Stimulated activated effector memory CD8-positive, alpha-beta T cell treated with anti-CD3 and anti-CD28 coated beads, Interleukin-12 subunit alpha, Interleukin-12 subunit beta, amount 100 ng/mL, for 72 hours (primary cell): Measurements from ENCODE around the gene PDZD8.

Experiments
- ATAC-seq: fragments of 150-1000 bp; cut with Tn5 transposase; 2 replicates; pipeline ENCODE4 v1.10.0; 2021
- DNase-seq, 2 donors: peaks; one replicate each; pipeline ENCODE4 v3.0.0; 2021 to 2022; ENCODE audit warnings: low spot score in 2 of 2
- H3K27ac Mint-ChIP-seq: one replicate; pipeline ENCODE4 v1.8.0; 2022; ENCODE audit warnings: mild to moderate bottlenecking, mixed read lengths
- H3K36me3 Mint-ChIP-seq: one replicate; pipeline ENCODE4 v1.8.0; 2022; ENCODE audit warnings: mild to moderate bottlenecking, mixed read lengths
- H3K4me1 Mint-ChIP-seq: one replicate; pipeline ENCODE4 v1.8.0; 2022; ENCODE audit warnings: mixed read lengths
- H3K4me3 Mint-ChIP-seq: one replicate; pipeline ENCODE4 v1.8.0; 2022; ENCODE audit warnings: mild to moderate bottlenecking, mixed read lengths
- H3K9me3 Mint-ChIP-seq: one replicate; pipeline ENCODE4 v1.8.0; 2022; ENCODE audit warnings: mixed read lengths

PDZD8 gene

GRCh38 chr10:117409549-117410305, 34.5 kb upstream of the PDZD8 start:
- H3K4me3 Mint-ChIP-seq = no peak overlapping the region
- no peak overlapping the region for H3K27ac Mint-ChIP-seq
- H3K36me3 Mint-ChIP-seq = no peaks in the 10 kb centered on the region
- H3K4me1 Mint-ChIP-seq = no peaks in the 10 kb centered on the region
- no peak for DNase-seq
- no peak for ATAC-seq
- no peaks in the 10 kb centered on the region for H3K9me3 Mint-ChIP-seq

DNA sequence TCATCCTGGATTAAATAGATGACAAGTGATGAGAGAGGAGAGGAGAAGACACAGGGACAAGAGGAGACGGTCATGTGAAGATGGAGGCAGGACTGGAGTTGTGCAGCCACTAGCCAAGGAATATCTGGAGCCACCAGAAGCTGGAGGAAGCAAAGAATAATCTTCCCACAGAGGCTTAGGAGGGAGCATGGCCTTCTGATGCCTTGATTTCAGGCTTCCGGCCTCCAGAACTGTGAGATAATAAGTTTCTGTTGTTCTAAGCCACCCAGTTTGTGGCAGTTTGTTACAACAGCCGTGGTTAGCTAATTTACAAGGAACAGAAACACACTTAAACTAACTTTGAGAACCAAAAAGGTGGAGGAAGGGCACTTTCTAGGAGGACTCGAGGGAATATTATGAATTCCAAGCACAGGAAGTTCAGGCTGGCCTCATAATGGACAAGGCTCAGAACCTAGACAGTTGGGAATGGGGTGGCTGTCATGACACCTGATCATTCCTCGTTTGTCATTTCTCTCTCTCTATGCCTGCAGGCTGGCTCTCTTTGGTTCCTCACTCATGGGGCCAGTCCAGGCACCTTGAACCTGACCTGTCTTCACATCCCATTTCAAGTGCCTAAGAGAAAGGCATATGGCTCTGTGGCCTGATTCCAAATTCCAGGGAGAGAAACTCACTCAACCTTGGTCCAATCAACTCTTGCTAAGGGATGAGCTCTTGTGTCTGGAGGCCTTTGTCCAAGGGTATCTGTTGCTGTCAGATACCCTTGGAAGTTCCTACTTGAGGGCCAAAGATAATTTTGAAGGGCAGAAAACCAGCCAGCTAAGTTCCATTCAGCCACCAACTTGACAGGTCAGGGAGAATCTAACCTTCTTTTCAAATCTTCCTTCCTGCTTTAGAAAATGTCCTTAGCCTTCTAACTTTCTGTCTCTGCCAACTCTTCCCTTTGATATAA, 33.5 kb upstream of the PDZD8 start:
- no peaks in the 10 kb centered on the region for H3K4me1 Mint-ChIP-seq

GRCh38 chr10:117405730-117406129, 30.5 kb upstream of the PDZD8 start:
- Mint-ChIP-seq H3K36me3 (no peaks in the 10 kb centered on the region), H3K27ac (no peak overlapping the region), H3K9me3 (no peaks in the 10 kb centered on the region), H3K4me1 (no peaks in the 10 kb centered on the region), H3K4me3 (no peak overlapping the region)
- DNase-seq = no peak
- no peak for ATAC-seq

More for the DNA sequence above, 33.5 kb upstream of the PDZD8 start:
- Mint-ChIP-seq H3K4me3 (no peak overlapping the region), H3K27ac (no peak overlapping the region), H3K9me3 (no peaks in the 10 kb centered on the region), H3K36me3 (no peaks in the 10 kb centered on the region)
- DNase-seq (no peak), ATAC-seq (no peak)

DNA sequence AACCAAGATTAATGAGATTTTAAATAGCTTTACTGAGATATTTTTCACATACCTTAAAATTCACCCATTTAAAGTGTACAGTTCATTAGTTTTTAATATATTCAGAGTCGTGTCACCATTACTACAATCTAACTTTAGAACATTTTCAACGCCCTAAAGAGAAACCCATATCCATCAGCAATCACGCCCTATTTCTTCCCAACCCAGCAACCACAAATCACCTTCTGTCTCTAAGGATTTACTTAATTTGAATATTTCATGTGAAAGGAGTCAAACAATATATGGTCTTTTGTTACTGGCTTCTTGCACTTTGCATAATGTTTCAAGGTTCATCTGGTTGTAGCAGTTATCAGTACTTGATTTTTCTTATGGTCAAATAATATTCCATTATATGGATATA, 25.1 kb upstream of the PDZD8 start:
- ATAC-seq (no peak), DNase-seq (no peak)
- H3K9me3 Mint-ChIP-seq = no peaks in the 10 kb centered on the region
- H3K36me3 Mint-ChIP-seq = no peaks in the 10 kb centered on the region
- no peak overlapping the region for H3K27ac Mint-ChIP-seq
- no peak overlapping the region for H3K4me3 Mint-ChIP-seq
- H3K4me1 Mint-ChIP-seq = no peaks in the 10 kb centered on the region

GRCh38 chr10:117399341-117400196, 24.3 kb upstream of the PDZD8 start:
- no peak overlapping the region for H3K27ac Mint-ChIP-seq
- no peak for ATAC-seq
- no peak for DNase-seq
- H3K9me3 Mint-ChIP-seq = no peaks in the 10 kb centered on the region
- no peaks in the 10 kb centered on the region for H3K4me1 Mint-ChIP-seq
- H3K4me3 Mint-ChIP-seq = no peak overlapping the region
- H3K36me3 Mint-ChIP-seq = no peaks in the 10 kb centered on the region

DNA sequence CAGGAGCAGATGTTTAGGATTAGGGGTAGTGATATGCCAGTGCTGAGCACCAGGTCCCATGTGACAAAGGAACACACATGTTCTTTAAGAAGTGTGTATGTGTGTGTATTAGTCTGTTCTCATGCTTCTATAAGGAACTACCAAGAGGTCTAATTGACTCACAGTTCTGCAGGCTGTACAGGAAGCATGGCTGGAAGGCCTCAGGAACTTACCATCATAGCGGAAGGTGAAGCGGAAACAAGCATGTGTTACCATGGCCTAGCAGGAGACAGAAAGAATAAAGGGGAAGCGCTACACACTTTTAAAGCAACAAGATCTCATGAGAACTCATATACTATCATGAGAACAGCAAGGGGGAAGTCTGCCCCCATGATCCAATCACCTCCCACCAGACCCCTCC, 22.8 kb upstream of the PDZD8 start:
- no peaks in the 10 kb centered on the region for H3K4me1 Mint-ChIP-seq
- no peaks in the 10 kb centered on the region for H3K9me3 Mint-ChIP-seq
- H3K27ac Mint-ChIP-seq = no peak overlapping the region
- H3K36me3 Mint-ChIP-seq = no peaks in the 10 kb centered on the region
- no peak overlapping the region for H3K4me3 Mint-ChIP-seq
- ATAC-seq (no peak), DNase-seq (no peak)

DNA sequence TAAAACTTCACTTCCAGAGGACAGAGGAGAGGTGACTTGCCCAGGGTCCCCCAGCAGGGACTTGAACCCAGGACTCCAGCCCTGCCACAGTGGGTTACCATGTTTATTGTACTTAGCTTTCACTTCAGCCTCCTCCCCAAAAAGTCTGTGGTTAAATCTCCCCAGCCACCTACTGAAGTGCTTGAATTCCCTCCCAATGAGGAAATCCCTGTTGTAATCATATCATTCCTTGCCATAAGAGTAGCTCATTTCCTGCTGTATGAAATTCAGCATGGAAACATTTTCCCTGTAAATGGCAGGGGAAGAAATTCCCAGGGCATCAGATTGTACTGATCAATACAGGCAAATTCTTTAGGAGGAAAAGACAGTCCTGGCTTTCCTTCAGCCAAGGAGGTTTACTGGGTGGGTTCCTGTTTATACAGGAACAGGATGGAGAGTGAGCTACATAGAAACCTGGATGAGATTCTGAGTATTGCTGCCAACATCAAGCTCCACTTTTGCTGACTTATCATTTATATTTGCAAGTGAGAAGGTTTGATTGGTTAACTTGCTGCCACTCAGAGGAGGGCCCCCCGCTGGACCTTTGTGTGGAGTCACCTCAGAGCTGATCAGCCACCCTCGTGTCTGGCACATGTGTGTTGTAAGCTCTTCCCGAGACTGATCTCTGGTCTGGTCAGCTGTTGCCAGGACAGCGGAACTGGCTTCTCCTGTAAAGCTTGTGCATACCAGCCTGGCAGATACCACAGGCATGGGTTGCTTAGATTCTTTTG, 16.4 kb upstream of the PDZD8 start:
- H3K36me3 Mint-ChIP-seq = no peaks in the 10 kb centered on the region
- DNase-seq = no peak
- H3K4me1 Mint-ChIP-seq = no peaks in the 10 kb centered on the region
- H3K9me3 Mint-ChIP-seq = no peaks in the 10 kb centered on the region
- no peak overlapping the region for H3K27ac Mint-ChIP-seq
- ATAC-seq = no peak
- H3K4me3 Mint-ChIP-seq = no peak overlapping the region

- no peaks in the 10 kb centered on the region for H3K36me3 Mint-ChIP-seq
- H3K4me3 Mint-ChIP-seq = no peak overlapping the region
- ATAC-seq = no peak
- no peaks in the 10 kb centered on the region for H3K9me3 Mint-ChIP-seq
- H3K27ac Mint-ChIP-seq = no peak overlapping the region
- DNase-seq = no peak
- no peaks in the 10 kb centered on the region for H3K4me1 Mint-ChIP-seq
Observed at GRCh38 chr10:117390420-117390819, 15.2 kb upstream of the PDZD8 start.

- H3K9me3 Mint-ChIP-seq = no peaks in the 10 kb centered on the region
- no peaks in the 10 kb centered on the region for H3K4me1 Mint-ChIP-seq
- no peak overlapping the region for H3K4me3 Mint-ChIP-seq
- H3K27ac Mint-ChIP-seq = no peak overlapping the region
- ATAC-seq (no peak), DNase-seq (no peak)
- no peaks in the 10 kb centered on the region for H3K36me3 Mint-ChIP-seq
Observed at GRCh38 chr10:117386805-117387204, 11.6 kb upstream of the PDZD8 start.

- no peaks in the 10 kb centered on the region for H3K9me3 Mint-ChIP-seq
- DNase-seq (no peak), ATAC-seq (no peak)
- no peak overlapping the region for H3K27ac Mint-ChIP-seq
- H3K4me1 Mint-ChIP-seq = no peaks in the 10 kb centered on the region
- no peaks in the 10 kb centered on the region for H3K36me3 Mint-ChIP-seq
- H3K4me3 Mint-ChIP-seq = no peak overlapping the region
Observed at GRCh38 chr10:117382861-117383260, 7.6 kb upstream of the PDZD8 start.

GRCh38 chr10:117374506-117375359, 507 bp downstream of the PDZD8 start:
- H3K36me3 Mint-ChIP-seq = peaks cover 42% of the 10 kb centered on the region
- peak overlapping the region; percentile 87 for H3K27ac Mint-ChIP-seq
- peaks cover 30% of the 10 kb centered on the region for H3K4me1 Mint-ChIP-seq
- DNase-seq (peak; percentile 19 to 68), ATAC-seq (peak; percentile 63)
- no peaks in the 10 kb centered on the region for H3K9me3 Mint-ChIP-seq
- peak overlapping the region; percentile 87 for H3K4me3 Mint-ChIP-seq

GRCh38 chr10:117373823-117374505, 1.3 kb downstream of the PDZD8 start:
- H3K27ac Mint-ChIP-seq = peak overlapping the region; percentile 87
- no peaks in the 10 kb centered on the region for H3K9me3 Mint-ChIP-seq
- DNase-seq (peak; percentile 10 to 65), ATAC-seq (peak; percentile 48)
- peaks cover 49% of the 10 kb centered on the region for H3K36me3 Mint-ChIP-seq
- H3K4me1 Mint-ChIP-seq = peaks cover 36% of the 10 kb centered on the region
- H3K4me3 Mint-ChIP-seq = peak overlapping the region; percentile 87

DNA sequence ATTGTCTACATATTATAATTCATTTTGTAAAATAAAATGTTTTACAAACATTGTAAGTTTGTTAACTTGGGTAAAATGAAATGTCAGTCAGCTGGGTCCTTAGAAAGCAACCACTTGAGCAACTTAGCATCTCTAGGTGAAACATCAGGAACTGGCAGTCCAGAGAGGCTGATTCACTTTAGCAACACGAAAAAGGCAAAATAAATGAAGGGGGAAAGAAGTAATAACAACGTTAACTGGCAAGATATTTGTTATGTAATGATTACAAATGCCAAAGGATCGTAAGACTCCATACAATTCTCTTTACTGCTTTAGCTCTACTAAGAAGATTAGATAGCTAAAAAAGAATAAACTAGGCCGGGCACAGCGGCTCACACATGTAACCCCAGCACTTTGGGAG, 5.0 kb downstream of the PDZD8 start:
- no peak overlapping the region for H3K4me3 Mint-ChIP-seq
- peak overlapping the region; percentile 32 for H3K27ac Mint-ChIP-seq
- no peaks in the 10 kb centered on the region for H3K9me3 Mint-ChIP-seq
- ATAC-seq (no peak), DNase-seq (no peak)
- H3K36me3 Mint-ChIP-seq = peaks cover 38% of the 10 kb centered on the region
- H3K4me1 Mint-ChIP-seq = peaks cover 62% of the 10 kb centered on the region
